HepG2 (cell line): ENCODE measurements around the gene SYDE2. TPM values are rescaled to one million over a fixed set of nuclear protein-coding genes. Genes with fewer than 3 reads are reported as not detected.

ENCODE experiments used
- ATAC-seq: fragments of 200-7000 bp; cut with Tn5 transposase; 3 replicates; pipeline ENCODE4 v1.9.1; 2020; ENCODE audit warnings: mild to moderate bottlenecking, moderate library complexity
- BruUV-seq: library from RNA; stranded (reverse); fragments of 400-500 nt; replicated peaks from 2 replicates; lab custom pipeline; 2021; lab: Mats Ljungman, UMichigan
- CTCF ChIA-PET: fragments of 300-600 bp; formaldehyde crosslinking; extraction: SDS; loops from one replicate; lab custom pipeline; 2021; ENCODE audit warnings: low total read pairs, inconsistent platforms, low intra/inter-chr PET ratio; lab: Yijun Ruan, JAX
- POLR2A ChIA-PET: fragments of 350-600 bp; sonication (Branson Sonifier 250); formaldehyde crosslinking; loops from one replicate; lab custom pipeline; 2020; ENCODE audit warnings: antibody characterized with exemption, inconsistent platforms; lab: Yijun Ruan, JAX
- DNase-seq: peaks from one replicate; pipeline ENCODE4 v3.0.0-alpha.2; 2015; ENCODE audit warnings: low spot score
- FAIRE-seq: peaks from 3 replicates; lab custom pipeline; 2011; peaks lifted over from hg19 to GRCh38; lab: Jason Lieb, UNC
- H2AFZ ChIP-seq: one replicate; pipeline ENCODE4 v1.6.1; 2011; ENCODE audit warnings: low read length, inconsistent platforms
- H3K27ac ChIP-seq: fragments of 300-600 bp; 3 replicates; pipeline ENCODE4 v1.8.0; 2011; ENCODE audit warnings: mixed run types, mild to moderate bottlenecking, mixed read lengths, low read length, inconsistent platforms; ENCODE audit not compliant: insufficient read depth; ENCODE audit errors: extremely low read length
- H3K27me3 ChIP-seq, 2 experiments: fragments of 200-600 bp in 1 of 2; 2 replicates in 1 of 2; 3 replicates in 1 of 2; pipeline versions ENCODE4 v1.6.0 to v1.8.0; 2011; ENCODE audit warnings: low read length in 2 of 2, mild to moderate bottlenecking in 2 of 2, moderate library complexity in 2 of 2, inconsistent platforms in 1 of 2; ENCODE audit not compliant: insufficient read depth in 2 of 2, control insufficient read depth in 1 of 2
- H3K36me3 ChIP-seq, 2 experiments: fragments of 200-600 bp in 1 of 2; replicated peaks in 1 of 2; 2 replicates in 1 of 2; 3 replicates in 1 of 2; pipeline versions ENCODE4 v1.5.1 to v1.8.0; 2011; ENCODE audit warnings: low read length in 2 of 2, inconsistent platforms in 1 of 2; ENCODE audit not compliant: insufficient read depth in 2 of 2, control insufficient read depth in 1 of 2
- H3K4me1 ChIP-seq: 2 replicates; pipeline ENCODE4 v1.5.1; 2012; ENCODE audit warnings: low read length, inconsistent platforms; ENCODE audit not compliant: insufficient read depth
- H3K4me2 ChIP-seq: 2 replicates; pipeline ENCODE4 v1.6.0; 2011; ENCODE audit warnings: low read depth, low read length, inconsistent platforms
- H3K4me3 ChIP-seq, 3 experiments: fragments of 200-600 bp in 1 of 3; sonication (generic), shearing (Covaris generic) in 1 of 3; replicated peaks in 1 of 3; 2 replicates each; pipeline ENCODE4 v1.5.1; 2011 to 2016; ENCODE audit warnings: low read length in 3 of 3, inconsistent platforms in 2 of 3, low read depth in 2 of 3, mild to moderate bottlenecking in 2 of 3, control low read depth in 1 of 3, mixed read lengths in 1 of 3; ENCODE audit not compliant: insufficient read depth in 1 of 3
- H3K79me2 ChIP-seq: one replicate; pipeline ENCODE4 v1.6.1; 2011; ENCODE audit warnings: low read length, inconsistent platforms; ENCODE audit not compliant: insufficient read depth
- H3K9ac ChIP-seq: 2 replicates; pipeline ENCODE4 v1.6.0; 2011; ENCODE audit warnings: mild to moderate bottlenecking, low read depth, low read length, inconsistent platforms; ENCODE audit not compliant: insufficient read depth
- H3K9me3 ChIP-seq: 2 replicates; pipeline ENCODE4 v1.5.1; 2012; ENCODE audit warnings: mild to moderate bottlenecking, low read length
- H4K20me1 ChIP-seq: 2 replicates; pipeline ENCODE4 v1.6.0; 2011; ENCODE audit warnings: inconsistent platforms, mild to moderate bottlenecking, low read length, moderate library complexity; ENCODE audit not compliant: insufficient read depth
- CBX5 ChIP-seq: sonication (generic); formaldehyde crosslinking; IDR thresholded peaks from 2 replicates; pipeline ENCODE4 v1.4.0; 2020; ENCODE audit warnings: missing genetic modification reagents, borderline replicate concordance
- FOXA1 ChIP-seq, 2 experiments: fragments of 450-650 bp in 1 of 2; sonication (generic) in 1 of 2; formaldehyde crosslinking in 1 of 2; IDR thresholded peaks; 2 replicates each; pipeline versions ENCODE4 v1.4.0 to v1.6.1; 2016 to 2020; ENCODE audit warnings: missing genetic modification reagents in 1 of 2
- HDAC1 ChIP-seq: sonication (generic); formaldehyde crosslinking; IDR thresholded peaks from 2 replicates; pipeline ENCODE4 v1.5.1; 2020; ENCODE audit warnings: mild to moderate bottlenecking, missing genetic modification reagents
- KMT2B ChIP-seq: IDR thresholded peaks from 2 replicates; pipeline ENCODE4 v1.6.1; 2016; ENCODE audit warnings: missing genetic modification reagents, missing compliant biosample characterization
- MAFK ChIP-seq, 2 experiments: IDR thresholded peaks in 1 of 2; conservative IDR thresholded peaks in 1 of 2; 2 replicates each; pipeline ENCODE4 v1.6.1; 2011; ENCODE audit warnings: improper control_type of control experiment in 2 of 2, low read length in 2 of 2
- MED8 ChIP-seq: sonication (generic); formaldehyde crosslinking; IDR thresholded peaks from 2 replicates; pipeline ENCODE4 v1.8.1; 2023; ENCODE audit warnings: mild to moderate bottlenecking, missing genetic modification reagents; ENCODE audit not compliant: insufficient replicate concordance
- PRMT3 ChIP-seq: sonication (generic); formaldehyde crosslinking; IDR thresholded peaks from 2 replicates; pipeline ENCODE4 v1.8.1; 2022; ENCODE audit warnings: low read depth, mild to moderate bottlenecking, moderate library complexity, missing genetic modification reagents, borderline replicate concordance
- SAP130 ChIP-seq: IDR thresholded peaks from 2 replicates; pipeline ENCODE4 v1.6.1; 2016; ENCODE audit warnings: low read depth
- SRF ChIP-seq: IDR thresholded peaks from 2 replicates; pipeline ENCODE4 v1.6.1; 2011; ENCODE audit warnings: mild to moderate bottlenecking, low read depth, low read length, moderate library complexity
- TEAD3 ChIP-seq: optimal IDR thresholded peaks from 2 replicates; pipeline ENCODE3; 2016; ENCODE audit warnings: borderline replicate concordance
- ZBTB7B ChIP-seq: sonication (generic); formaldehyde crosslinking; IDR thresholded peaks from 2 replicates; pipeline ENCODE4 v1.4.0; 2020; ENCODE audit warnings: missing genetic modification reagents
- ZNF609 ChIP-seq: sonication (generic); formaldehyde crosslinking; IDR thresholded peaks from 2 replicates; pipeline ENCODE4 v1.4.0; 2020; ENCODE audit warnings: mild to moderate bottlenecking, missing genetic modification reagents, borderline replicate concordance
- ZNF672 ChIP-seq: sonication (generic); formaldehyde crosslinking; IDR thresholded peaks from 2 replicates; pipeline ENCODE4 v1.8.1; 2022; ENCODE audit warnings: missing genetic modification reagents
- ZNF710 ChIP-seq: sonication (generic); formaldehyde crosslinking; IDR thresholded peaks from 2 replicates; pipeline ENCODE4 v1.5.0; 2020; ENCODE audit warnings: mild to moderate bottlenecking, missing genetic modification reagents, borderline replicate concordance
- ZNF747 ChIP-seq: sonication (generic); formaldehyde crosslinking; IDR thresholded peaks from 2 replicates; pipeline ENCODE4 v1.8.1; 2023; ENCODE audit warnings: missing genetic modification reagents, mild to moderate bottlenecking, borderline replicate concordance
- ZNF773 ChIP-seq: sonication (generic); formaldehyde crosslinking; IDR thresholded peaks from 2 replicates; pipeline ENCODE4 v1.4.0; 2020; ENCODE audit warnings: missing genetic modification reagents, borderline replicate concordance
- WGBS: methylation state at CpG from one replicate; pipeline ENCODE4 v1.1.6; 2017; ENCODE audit warnings: low lambda C conversion rate; 5-methylcytosine and 5-hydroxymethylcytosine counted together
- in situ Hi-C: cut with HindIII; loops from 2 replicates; pipeline ENCODE4 v1.10.0; 2017; ENCODE audit warnings: low pct_unique_long_range_greater_than_20kb; ENCODE audit not compliant: extremely low pct_ligation_motif_present
- intact Hi-C: fragments of 100-400 bp; cut with micrococcal nuclease; formaldehyde crosslinking; loops from one replicate; pipeline ENCODE4 v1.10.0; 2022; ENCODE audit not compliant: unreplicated experiment
- polyA plus RNA-seq, 8 experiments: library from polyadenylated mRNA; depleted of rRNA in 3 of 8; stranded (reverse) in 7 of 8; unstranded in 1 of 8; fragments of >200 nt; fragmentation: Illumina TruSeq in 4 of 8; extraction: Trizol in 4 of 8; gene quantifications; 2 replicates each; pipeline versions ENCODE4 v1.2.1 to v1.2.3, GENCODE V29; 2011 to 2016; ENCODE audit warnings: low read depth in 4 of 8, missing spikeins in 1 of 8, mixed read lengths in 1 of 8; ENCODE audit not compliant: insufficient read depth in 1 of 8
- total RNA-seq, 5 experiments: library from RNA; depleted of rRNA; stranded (reverse); fragments of >200 nt; fragmentation: Illumina TruSeq; extraction: Trizol; gene quantifications; 2 replicates each; pipeline ENCODE4 v1.2.3, GENCODE V29; 2016; ENCODE audit warnings: low read depth in 1 of 5

Gene SYDE2
- total and polyA plus RNA-seq, 2 of the 13 experiments (the other 11 are each of a cell fraction or from before 2014, with no cell fraction given) = 1.8 to 5.3 TPM

DNA sequence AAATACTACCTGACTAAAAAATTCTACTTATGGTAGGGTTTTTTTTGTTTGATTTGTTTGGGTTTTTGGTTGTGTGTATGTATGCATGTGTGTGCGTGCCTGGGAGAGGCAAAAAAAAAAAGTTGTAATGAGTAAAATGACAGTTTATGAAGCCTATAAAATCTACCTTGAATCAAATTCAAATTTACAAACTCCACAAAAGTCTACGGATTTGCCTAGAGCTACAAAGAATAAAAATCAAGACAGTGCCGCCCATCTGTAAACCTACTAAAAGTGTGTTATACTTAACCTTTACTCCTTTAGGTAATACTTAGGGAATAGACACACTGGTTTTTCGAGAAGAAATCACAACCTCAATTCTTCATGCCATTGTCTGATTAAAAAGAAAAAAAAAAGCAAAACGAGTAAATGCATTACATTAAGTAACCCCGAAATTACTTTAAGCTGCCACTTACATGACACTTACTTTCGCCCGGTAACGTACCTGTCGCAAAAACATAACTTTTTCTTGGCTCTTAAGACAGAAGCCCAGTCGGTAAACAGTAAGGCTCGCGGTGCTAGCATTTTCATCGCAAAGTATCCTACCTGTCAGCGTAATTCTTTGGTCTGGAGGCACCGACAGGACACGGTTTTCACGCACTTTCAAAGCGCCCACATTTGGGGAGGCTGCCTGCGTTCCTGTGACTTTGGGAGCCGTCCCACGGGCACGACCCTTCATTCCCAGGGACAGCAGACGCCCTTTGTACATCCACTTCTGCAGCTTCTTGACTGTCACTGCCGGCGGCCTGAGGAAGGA is 951 bp downstream of the SYDE2 start:
- DNase-seq (no peak), ATAC-seq (peak; percentile 0; the same call in 1 of the 3 replicates), FAIRE-seq (no peak)
- Histone ChIP-seq H3K27me3 (no peaks in the 10 kb centered on the region; a peak in 1 of 5 replicates), H3K9ac (peak overlapping the region; percentile 91), H3K27ac (peak overlapping the region; percentile 86), H3K4me1 (peaks cover 34% of the 10 kb centered on the region), H2AFZ (peak overlapping the region; percentile 47), H3K4me3 (peak overlapping the region; percentile 85 to 97 (median 85)), H3K79me2 (peaks cover 25% of the 10 kb centered on the region), H3K36me3 (no peaks in the 10 kb centered on the region), H4K20me1 (no peaks in the 10 kb centered on the region), H3K4me2 (peak overlapping the region; percentile 94), H3K9me3 (no peaks in the 10 kb centered on the region)
- BruUV-seq = TSS peak; percentile 57
- intact Hi-C loops (loop anchor here (2.0 kb wide), 2 partner anchors 59 to 255 kb away; partner anchors contain the start of gene C1orf52), in situ Hi-C loops (no loop called here)
- 2% methylated on average over 19 of the region's 26 CpGs for WGBS
- POLR2A ChIA-PET = interaction anchor here (1.3 kb wide), 1 partner anchor 77 kb away, joined by 4 read pairs; the partner anchor contains the start of gene BCL10
- CTCF ChIA-PET = no interaction called here
- TF ChIP-seq HDAC1 (CRISPR knock-in tag) (no peak), KMT2B (CRISPR knock-in tag) (peak; percentile 21; the same call in 1 of the 2 replicates), SRF (no peak), CBX5 (CRISPR knock-in tag) (0 out of 2 replicates have a peak, but pooled peaks have one; percentile 31), FOXA1 (IDR thresholded peaks at IDR 0.05) (no peak), FOXA1 (CRISPR knock-in tag; IDR thresholded peaks at IDR 0.05) (0 out of 2 replicates have a peak, but pooled peaks have one; percentile 2), ZNF609 (CRISPR knock-in tag) (0 out of 2 replicates have a peak, but pooled peaks have one; percentile 9), ZBTB7B (CRISPR knock-in tag) (0 out of 2 replicates have a peak, but pooled peaks have one; percentile 18), MAFK (conservative IDR thresholded peaks at IDR 0.05 in 1 of 2, IDR thresholded peaks at IDR 0.05 in 1 of 2; ENCODE audit: low read length in 2 of 2) (peak in 1 of 2 experiments; percentile 34; a peak in 2 of 4 replicates), TEAD3 (CRISPR knock-in tag) (no peak), ZNF672 (CRISPR knock-in tag) (no peak), ZNF773 (CRISPR knock-in tag) (no peak), ZNF747 (no peak), MED8 (CRISPR knock-in tag) (peak; percentile 21), PRMT3 (CRISPR knock-in tag) (no peak), ZNF710 (CRISPR knock-in tag) (peak; percentile 56; the same call in 1 of the 2 replicates), SAP130 (CRISPR knock-in tag) (peak; percentile 27; the same call in 1 of the 2 replicates)
